H9 (cell line): ENCODE results near the gene MEN1. TPM values are rescaled to one million over a fixed set of nuclear protein-coding genes. Genes with fewer than 3 reads are reported as not detected.

Experiments
- DNase-seq: peaks from one replicate; pipeline ENCODE4 v3.0.0-alpha.2; 2017
- H2AFZ ChIP-seq: one replicate; pipeline ENCODE4 v1.6.1; 2013; ENCODE audit warnings: mild to moderate bottlenecking, low read length, control low read depth, moderate library complexity
- H2AK5ac ChIP-seq: 2 replicates; pipeline ENCODE4 v1.6.1; 2013; ENCODE audit warnings: low read length, control low read depth, mixed read lengths; ENCODE audit not compliant: insufficient read length
- H2BK120ac ChIP-seq: one replicate; pipeline ENCODE4 v1.6.1; 2013; ENCODE audit warnings: low read depth, mild to moderate bottlenecking, low read length, control low read depth, inconsistent platforms; ENCODE audit not compliant: poor library complexity, severe bottlenecking
- H2BK12ac ChIP-seq: 2 replicates; pipeline ENCODE4 v1.6.1; 2013; ENCODE audit warnings: low read length, control low read depth, mixed read lengths, low read depth; ENCODE audit not compliant: insufficient read length
- H2BK15ac ChIP-seq: 2 replicates; pipeline ENCODE4 v1.6.1; 2013; ENCODE audit warnings: low read depth, low read length, control low read depth
- H2BK20ac ChIP-seq: one replicate; pipeline ENCODE4 v1.6.1; 2013; ENCODE audit warnings: low read depth, mild to moderate bottlenecking, low read length, control low read depth, inconsistent platforms; ENCODE audit not compliant: poor library complexity, severe bottlenecking
- H2BK5ac ChIP-seq: 2 replicates; pipeline ENCODE4 v1.6.1; 2013; ENCODE audit warnings: low read length, control low read depth, mixed read lengths; ENCODE audit not compliant: insufficient read length
- H3K14ac ChIP-seq: 2 replicates; pipeline ENCODE4 v1.6.1; 2013; ENCODE audit warnings: low read length, control low read depth; ENCODE audit not compliant: insufficient read depth
- H3K18ac ChIP-seq: 2 replicates; pipeline ENCODE4 v1.6.1; 2013; ENCODE audit warnings: low read depth, mild to moderate bottlenecking, mixed read lengths, low read length, control low read depth; ENCODE audit not compliant: insufficient read length
- H3K23ac ChIP-seq: 2 replicates; pipeline ENCODE4 v1.6.1; 2013; ENCODE audit warnings: low read length, control low read depth, mixed read lengths, low read depth; ENCODE audit not compliant: insufficient read length
- H3K23me2 ChIP-seq: 2 replicates; pipeline ENCODE4 v1.6.1; 2013; ENCODE audit warnings: low read depth, mild to moderate bottlenecking, mixed read lengths, low read length, control low read depth; ENCODE audit not compliant: insufficient read length, poor library complexity, severe bottlenecking
- H3K27ac ChIP-seq: 2 replicates; pipeline ENCODE4 v1.5.1; 2013; ENCODE audit warnings: low read length, control low read depth, mixed read lengths, low read depth; ENCODE audit not compliant: insufficient read length
- H3K27me3 ChIP-seq: 2 replicates; pipeline ENCODE4 v1.6.1; 2013; ENCODE audit warnings: low read length, control low read depth, inconsistent platforms; ENCODE audit not compliant: insufficient read depth
- H3K4ac ChIP-seq: 2 replicates; pipeline ENCODE4 v1.6.1; 2013; ENCODE audit warnings: low read depth, mild to moderate bottlenecking, control low read depth, inconsistent platforms, low read length, moderate library complexity
- H3K4me1 ChIP-seq: 2 replicates; pipeline ENCODE4 v1.6.1; 2013; ENCODE audit warnings: low read length, control low read depth, inconsistent platforms; ENCODE audit not compliant: insufficient read depth
- H3K4me2 ChIP-seq: 2 replicates; pipeline ENCODE4 v1.6.1; 2013; ENCODE audit warnings: low read length, control low read depth, mixed read lengths; ENCODE audit not compliant: insufficient read length, insufficient read depth
- H3K56ac ChIP-seq: 2 replicates; pipeline ENCODE4 v1.6.1; 2013; ENCODE audit warnings: low read depth, mild to moderate bottlenecking, mixed read lengths, low read length, control low read depth; ENCODE audit not compliant: insufficient read length
- H3K79me1 ChIP-seq: 2 replicates; pipeline ENCODE4 v1.6.1; 2013; ENCODE audit warnings: low read depth, mild to moderate bottlenecking, moderate library complexity, low read length, control low read depth, inconsistent platforms; ENCODE audit not compliant: insufficient read depth, poor library complexity, severe bottlenecking
- H3K79me2 ChIP-seq: 2 replicates; pipeline ENCODE4 v1.6.1; 2013; ENCODE audit warnings: low read length, control low read depth, inconsistent platforms; ENCODE audit not compliant: insufficient read depth
- H3K9ac ChIP-seq: 2 replicates; pipeline ENCODE4 v1.6.1; 2013; ENCODE audit warnings: low read length, control low read depth, mixed read lengths; ENCODE audit not compliant: insufficient read length; ENCODE audit errors: extremely low read depth
- H3K9me3 ChIP-seq: one replicate; pipeline ENCODE4 v1.6.1; 2013; ENCODE audit warnings: low read depth, low read length, inconsistent platforms; ENCODE audit not compliant: control insufficient read depth
- H3T11ph ChIP-seq: one replicate; pipeline ENCODE4 v1.6.1; 2013; ENCODE audit warnings: mild to moderate bottlenecking, low read length, control low read depth, inconsistent platforms
- H4K20me1 ChIP-seq: one replicate; pipeline ENCODE4 v1.6.1; 2013; ENCODE audit not compliant: control insufficient read depth, insufficient read length, insufficient read depth
- H4K5ac ChIP-seq: 2 replicates; pipeline ENCODE4 v1.6.1; 2013; ENCODE audit warnings: low read depth, mild to moderate bottlenecking, mixed read lengths, low read length, control low read depth; ENCODE audit not compliant: insufficient read length
- H4K8ac ChIP-seq: replicated peaks from 2 replicates; pipeline ENCODE4 v1.6.1; 2013; ENCODE audit warnings: low read length, control low read depth, mixed read lengths, low read depth; ENCODE audit not compliant: insufficient read length
- H4K91ac ChIP-seq: 2 replicates; pipeline ENCODE4 v1.6.1; 2013; ENCODE audit warnings: low read depth, mild to moderate bottlenecking, moderate library complexity, mixed read lengths, low read length, control low read depth; ENCODE audit not compliant: insufficient read length
- H3K27ac Mint-ChIP-seq, 3 experiments: 2 replicates in 2 of 3; 3 replicates in 1 of 3; pipeline ENCODE4 v1.8.0; 2020 to 2021; ENCODE audit warnings: mixed read lengths in 3 of 3, mild to moderate bottlenecking in 1 of 3, moderate library complexity in 1 of 3
- H3K27me3 Mint-ChIP-seq: 2 replicates; pipeline ENCODE4 v1.8.0; 2021; ENCODE audit warnings: low read depth, mild to moderate bottlenecking, moderate library complexity, mixed read lengths
- H3K36me3 Mint-ChIP-seq, 3 experiments: 2 replicates in 2 of 3; 3 replicates in 1 of 3; pipeline ENCODE4 v1.8.0; 2020 to 2021; ENCODE audit warnings: low read depth in 3 of 3, mixed read lengths in 3 of 3; ENCODE audit not compliant: insufficient read depth in 1 of 3
- H3K4me1 Mint-ChIP-seq, 2 experiments: 2 replicates each; pipeline ENCODE4 v1.8.0; 2020; ENCODE audit warnings: mixed read lengths in 2 of 2
- H3K4me3 Mint-ChIP-seq, 2 experiments: 2 replicates in 1 of 2; 3 replicates in 1 of 2; pipeline ENCODE4 v1.8.0; 2020 to 2021; ENCODE audit warnings: mild to moderate bottlenecking in 2 of 2, mixed read lengths in 2 of 2, moderate library complexity in 1 of 2
- H3K9me3 Mint-ChIP-seq, 2 experiments: 2 replicates in 1 of 2; 3 replicates in 1 of 2; pipeline ENCODE4 v1.8.0; 2020; ENCODE audit warnings: mild to moderate bottlenecking in 2 of 2, mixed read lengths in 2 of 2, moderate library complexity in 1 of 2
- WGBS: extraction: QIAGEN DNeasy Blood & Tissue Kit; methylation state at CpG from one replicate; pipeline ENCODE4 v1.1.7; 2013; ENCODE audit warnings: missing lambda C conversion rate, low lambda C conversion rate, mixed read lengths; ENCODE audit not compliant: insufficient read length; ENCODE audit errors: extremely low coverage; 5-methylcytosine and 5-hydroxymethylcytosine counted together
- total RNA-seq: library from RNA; stranded (reverse); gene quantifications from 2 replicates; pipeline ENCODE4 v1.2.1, GENCODE V29; 2021
- TF ChIP-seq, protein P1 (sequence below): fragments of 200-600 bp; sonication (generic); conservative IDR thresholded peaks from 3 replicates; pipeline ENCODE4 v1.8.0; 2021; ENCODE audit warnings: antibody characterized with exemption, mild to moderate bottlenecking

Gene MEN1
- total RNA-seq, 1 experiment from 2014 or later: 49.9 TPM

GRCh38 chr11:64837887-64838351 lies 27.6 kb upstream of the MEN1 start:
- H2BK5ac ChIP-seq: no peak overlapping the region
- H3K9ac ChIP-seq: no peak overlapping the region
- H3K79me1 ChIP-seq: no peaks in the 10 kb centered on the region
- H2BK15ac ChIP-seq: no peak overlapping the region
- H3K79me2 ChIP-seq: no peaks in the 10 kb centered on the region
- H3K23ac ChIP-seq: no peak overlapping the region
- no peaks in the 10 kb centered on the region for H3K4me1 ChIP-seq
- H3T11ph ChIP-seq: no peak overlapping the region
- H3K4ac ChIP-seq: no peak overlapping the region
- TF ChIP-seq, protein P1, sequence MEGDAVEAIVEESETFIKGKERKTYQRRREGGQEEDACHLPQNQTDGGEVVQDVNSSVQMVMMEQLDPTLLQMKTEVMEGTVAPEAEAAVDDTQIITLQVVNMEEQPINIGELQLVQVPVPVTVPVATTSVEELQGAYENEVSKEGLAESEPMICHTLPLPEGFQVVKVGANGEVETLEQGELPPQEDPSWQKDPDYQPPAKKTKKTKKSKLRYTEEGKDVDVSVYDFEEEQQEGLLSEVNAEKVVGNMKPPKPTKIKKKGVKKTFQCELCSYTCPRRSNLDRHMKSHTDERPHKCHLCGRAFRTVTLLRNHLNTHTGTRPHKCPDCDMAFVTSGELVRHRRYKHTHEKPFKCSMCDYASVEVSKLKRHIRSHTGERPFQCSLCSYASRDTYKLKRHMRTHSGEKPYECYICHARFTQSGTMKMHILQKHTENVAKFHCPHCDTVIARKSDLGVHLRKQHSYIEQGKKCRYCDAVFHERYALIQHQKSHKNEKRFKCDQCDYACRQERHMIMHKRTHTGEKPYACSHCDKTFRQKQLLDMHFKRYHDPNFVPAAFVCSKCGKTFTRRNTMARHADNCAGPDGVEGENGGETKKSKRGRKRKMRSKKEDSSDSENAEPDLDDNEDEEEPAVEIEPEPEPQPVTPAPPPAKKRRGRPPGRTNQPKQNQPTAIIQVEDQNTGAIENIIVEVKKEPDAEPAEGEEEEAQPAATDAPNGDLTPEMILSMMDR: no peak
- H4K5ac ChIP-seq: no peak overlapping the region
- no CpG with 5 or more reads among the region's 10 CpGs for WGBS
- Mint-ChIP-seq H3K27me3 (no peaks in the 10 kb centered on the region), H3K4me1 (peaks cover 9 to 15% of the 10 kb centered on the region in 2 experiments), H3K27ac (no peak overlapping the region), H3K9me3 (no peaks in the 10 kb centered on the region), H3K4me3 (no peak overlapping the region), H3K36me3 (peaks cover 0 to 28% (median 5%) of the 10 kb centered on the region in 3 experiments; a peak in 5 of 7 replicates)
- H3K56ac ChIP-seq: no peak overlapping the region
- H3K18ac ChIP-seq: no peak overlapping the region
- no peaks in the 10 kb centered on the region for H4K20me1 ChIP-seq
- H2BK20ac ChIP-seq: no peak overlapping the region
- H2AFZ ChIP-seq: no peak overlapping the region
- no peak overlapping the region for H4K91ac ChIP-seq
- H3K23me2 ChIP-seq: no peaks in the 10 kb centered on the region
- no peak overlapping the region for H3K14ac ChIP-seq
- H2BK120ac ChIP-seq: no peak overlapping the region
- H4K8ac ChIP-seq: no peak overlapping the region
- no peak overlapping the region for H3K4me2 ChIP-seq
- no peak overlapping the region for H3K27ac ChIP-seq
- H3K9me3 ChIP-seq: no peaks in the 10 kb centered on the region
- H2BK12ac ChIP-seq: no peak overlapping the region
- H2AK5ac ChIP-seq: no peak overlapping the region
- no peaks in the 10 kb centered on the region for H3K27me3 ChIP-seq
- DNase-seq: no peak
